Loucy (cell line): ENCODE results near the gene C1QTNF1.

Source experiments
- H2AFZ ChIP-seq: fragments of 200-600 bp; sonication (generic); 2 replicates; pipeline ENCODE4 v1.6.0; 2016; ENCODE audit warnings: antibody characterized with exemption, mild to moderate bottlenecking, low read length, moderate library complexity
- H3F3A ChIP-seq: fragments of 200-600 bp; 2 replicates; pipeline ENCODE4 v1.6.0; 2016; ENCODE audit warnings: antibody characterized with exemption, low read depth, mild to moderate bottlenecking
- H3K27me3 ChIP-seq: fragments of 200-600 bp; sonication (generic); 2 replicates; pipeline ENCODE4 v1.6.1; 2014; ENCODE audit warnings: low read length, mild to moderate bottlenecking; ENCODE audit not compliant: insufficient read depth, poor library complexity, severe bottlenecking
- H3K36me3 ChIP-seq: fragments of 200-600 bp; sonication (generic); 2 replicates; pipeline ENCODE4 v1.6.1; 2016; ENCODE audit warnings: low read length; ENCODE audit not compliant: insufficient read depth
- H3K4me1 ChIP-seq: fragments of 200-600 bp; sonication (generic); 2 replicates; pipeline ENCODE4 v1.5.1; 2014; ENCODE audit warnings: low read length, mild to moderate bottlenecking; ENCODE audit not compliant: insufficient read depth, poor library complexity, severe bottlenecking
- H3K4me2 ChIP-seq: fragments of 200-600 bp; sonication (generic); 2 replicates; pipeline ENCODE4 v1.6.0; 2014; ENCODE audit warnings: antibody characterized with exemption, low read length, low read depth, mild to moderate bottlenecking; ENCODE audit not compliant: poor library complexity, severe bottlenecking
- H3K4me3 ChIP-seq: fragments of 200-600 bp; sonication (generic); 2 replicates; pipeline ENCODE4 v1.5.1; 2014; ENCODE audit warnings: low read length, mild to moderate bottlenecking, mixed read lengths; ENCODE audit not compliant: poor library complexity, severe bottlenecking
- H3K79me2 ChIP-seq: fragments of 200-600 bp; sonication (generic); 2 replicates; pipeline ENCODE4 v1.6.1; 2014; ENCODE audit warnings: low read length; ENCODE audit not compliant: insufficient read depth
- H3K9ac ChIP-seq: fragments of 200-600 bp; sonication (generic); 2 replicates; pipeline ENCODE4 v1.6.0; 2014; ENCODE audit warnings: mild to moderate bottlenecking, low read depth, low read length, moderate library complexity; ENCODE audit not compliant: poor library complexity, severe bottlenecking
- H3K9me2 ChIP-seq: fragments of 200-600 bp; sonication (generic); replicated peaks from 2 replicates; pipeline ENCODE4 v1.6.1; 2016; ENCODE audit warnings: low read depth, low read length, mixed read lengths
- H3K9me3 ChIP-seq: fragments of 200-600 bp; sonication (generic); 2 replicates; pipeline ENCODE4 v1.6.1; 2014; ENCODE audit warnings: mild to moderate bottlenecking, antibody characterized with exemption, low read length, low read depth; ENCODE audit not compliant: insufficient read depth
- H4K20me1 ChIP-seq: fragments of 200-600 bp; sonication (generic); 2 replicates; pipeline ENCODE4 v1.6.0; 2014; ENCODE audit warnings: antibody characterized with exemption, low read length, mild to moderate bottlenecking; ENCODE audit not compliant: insufficient read depth, poor library complexity, severe bottlenecking
- CTCF ChIP-seq: fragments of 200-600 bp; sonication (generic); conservative IDR thresholded peaks from 2 replicates; pipeline ENCODE4 v1.5.1; 2014; ENCODE audit warnings: mild to moderate bottlenecking, antibody characterized with exemption, low read length
- EZH2phosphoT487 ChIP-seq: fragments of 200-600 bp; IDR thresholded peaks from 2 replicates; pipeline ENCODE4 v1.6.1; 2018; ENCODE audit warnings: antibody characterized with exemption, mild to moderate bottlenecking, moderate library complexity, borderline replicate concordance

Gene C1QTNF1

GRCh38 chr17:79085154-79085920 is 61.4 kb downstream of the C1QTNF1 start:
- TF ChIP-seq EZH2phosphoT487 (no peak), CTCF (no peak)
- Histone ChIP-seq H3K36me3 (peaks cover 6% of the 10 kb centered on the region; the same call in 1 of the 2 replicates), H3K4me1 (no peaks in the 10 kb centered on the region), H3K4me2 (no peak overlapping the region), H3K9me2 (no peaks in the 10 kb centered on the region), H3K27me3 (no peaks in the 10 kb centered on the region), H3K9me3 (no peaks in the 10 kb centered on the region), H3K4me3 (no peak overlapping the region), H2AFZ (no peak overlapping the region), H3F3A (no peaks in the 10 kb centered on the region), H4K20me1 (no peaks in the 10 kb centered on the region), H3K79me2 (no peaks in the 10 kb centered on the region), H3K9ac (no peak overlapping the region)

DNA sequence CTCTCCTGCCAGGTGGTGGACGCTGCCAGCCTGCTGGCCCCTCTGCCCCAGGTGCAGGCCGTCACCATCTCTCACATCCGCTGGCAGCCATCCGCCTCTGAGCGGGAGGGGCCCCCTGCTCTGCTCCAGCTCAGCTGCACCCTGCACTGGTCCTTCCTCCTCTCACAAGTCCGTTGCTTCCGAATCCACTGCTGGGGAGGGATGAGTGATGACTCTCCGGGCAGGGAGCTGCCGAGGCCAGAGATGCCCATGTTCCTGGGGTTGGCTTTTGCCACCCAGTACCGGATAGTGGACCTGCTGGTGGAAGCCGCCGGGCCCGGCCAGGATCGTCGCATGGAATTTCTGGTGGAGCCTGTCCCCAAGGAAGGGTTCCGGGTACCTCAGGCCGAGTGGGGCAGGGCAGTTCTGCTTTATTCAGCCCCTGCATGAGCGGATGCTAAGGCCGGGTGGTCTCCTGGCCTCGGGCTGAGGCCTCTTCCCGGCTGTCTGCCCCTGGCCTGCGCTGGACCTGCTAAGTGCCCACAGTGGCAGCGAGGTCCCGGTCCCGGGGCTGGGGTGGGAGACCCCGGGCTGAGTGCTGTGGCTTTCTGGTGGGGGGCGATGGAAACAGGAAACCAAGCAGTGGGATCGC is 62.1 kb downstream of the C1QTNF1 start:
- Histone ChIP-seq H3K9ac (no peak overlapping the region), H3K9me3 (no peaks in the 10 kb centered on the region), H4K20me1 (no peaks in the 10 kb centered on the region), H2AFZ (no peak overlapping the region), H3K79me2 (no peaks in the 10 kb centered on the region), H3K4me3 (no peak overlapping the region), H3K4me2 (no peak overlapping the region), H3K27me3 (no peaks in the 10 kb centered on the region), H3K4me1 (no peaks in the 10 kb centered on the region), H3F3A (no peaks in the 10 kb centered on the region), H3K36me3 (no peaks in the 10 kb centered on the region), H3K9me2 (no peaks in the 10 kb centered on the region)
- TF ChIP-seq CTCF (no peak), EZH2phosphoT487 (no peak)

DNA sequence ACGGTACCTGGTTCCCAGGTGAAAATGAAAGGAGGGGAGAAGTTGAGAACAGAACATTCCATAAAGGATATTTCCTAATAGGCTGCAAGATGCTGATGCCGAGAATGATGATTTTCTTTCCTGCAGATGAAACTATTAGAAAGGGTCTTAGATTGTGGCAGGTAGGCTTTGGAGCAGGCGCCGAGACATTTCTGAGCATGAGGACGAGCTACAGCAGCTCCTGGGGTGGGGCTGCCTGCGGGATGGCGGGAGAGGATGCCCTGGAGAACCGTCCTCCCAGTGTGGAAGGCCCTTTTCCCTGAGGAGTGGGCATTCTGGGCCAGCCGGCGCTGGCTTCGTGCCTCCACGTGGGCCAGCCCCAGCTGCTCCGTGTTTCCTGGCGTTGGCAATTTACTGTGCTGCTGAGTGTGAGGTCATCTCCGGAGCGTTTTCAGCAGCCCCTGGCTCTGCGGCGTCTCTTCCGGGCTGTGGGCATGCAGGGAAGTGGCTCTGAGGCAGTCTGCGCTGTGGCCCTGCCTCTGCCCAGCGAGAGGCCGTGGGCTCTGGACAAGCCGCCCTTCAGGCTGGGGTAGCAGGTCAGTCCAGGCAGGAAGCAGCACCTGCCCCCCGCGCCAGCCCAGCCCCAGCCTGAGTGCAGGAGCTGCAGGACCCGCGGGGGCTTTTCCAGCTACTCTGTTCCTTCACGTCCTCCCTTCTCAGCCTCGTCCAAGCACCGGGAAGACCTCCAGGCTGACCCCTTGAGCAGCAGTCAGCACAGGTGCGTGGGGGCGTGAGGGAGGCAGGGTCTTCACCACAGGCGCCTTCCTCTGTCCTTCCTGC is 62.8 kb downstream of the C1QTNF1 start:
- TF ChIP-seq EZH2phosphoT487 (no peak), CTCF (no peak)
- no peaks in the 10 kb centered on the region for H4K20me1 ChIP-seq
- no peak overlapping the region for H2AFZ ChIP-seq
- H3F3A ChIP-seq = no peaks in the 10 kb centered on the region
- H3K4me2 ChIP-seq = no peak overlapping the region
- H3K9me2 ChIP-seq = no peaks in the 10 kb centered on the region
- H3K9me3 ChIP-seq = no peaks in the 10 kb centered on the region
- no peak overlapping the region for H3K4me3 ChIP-seq
- no peaks in the 10 kb centered on the region for H3K79me2 ChIP-seq
- no peaks in the 10 kb centered on the region for H3K36me3 ChIP-seq
- H3K4me1 ChIP-seq = no peaks in the 10 kb centered on the region
- no peaks in the 10 kb centered on the region for H3K27me3 ChIP-seq
- no peak overlapping the region for H3K9ac ChIP-seq
